ENCODE results near the gene GALNT2. TPM values are rescaled to one million over a fixed set of nuclear protein-coding genes. Genes with fewer than 3 reads are reported as not detected.
A peak's percentile ranks its signal among the peaks of the same experiment; 100 is the strongest.

GALNT2 gene
- total RNA-seq, 1 experiment from 2014 or later: 99.1 TPM

GRCh38 chr1:230126529-230127104 is 59.6 kb downstream of the GALNT2 start:
- DNase-seq: peak; percentile 26
- H3K4me3 ChIP-seq (ENCODE audit: insufficient read depth, low read depth, low read length): no peak overlapping the region

DNA sequence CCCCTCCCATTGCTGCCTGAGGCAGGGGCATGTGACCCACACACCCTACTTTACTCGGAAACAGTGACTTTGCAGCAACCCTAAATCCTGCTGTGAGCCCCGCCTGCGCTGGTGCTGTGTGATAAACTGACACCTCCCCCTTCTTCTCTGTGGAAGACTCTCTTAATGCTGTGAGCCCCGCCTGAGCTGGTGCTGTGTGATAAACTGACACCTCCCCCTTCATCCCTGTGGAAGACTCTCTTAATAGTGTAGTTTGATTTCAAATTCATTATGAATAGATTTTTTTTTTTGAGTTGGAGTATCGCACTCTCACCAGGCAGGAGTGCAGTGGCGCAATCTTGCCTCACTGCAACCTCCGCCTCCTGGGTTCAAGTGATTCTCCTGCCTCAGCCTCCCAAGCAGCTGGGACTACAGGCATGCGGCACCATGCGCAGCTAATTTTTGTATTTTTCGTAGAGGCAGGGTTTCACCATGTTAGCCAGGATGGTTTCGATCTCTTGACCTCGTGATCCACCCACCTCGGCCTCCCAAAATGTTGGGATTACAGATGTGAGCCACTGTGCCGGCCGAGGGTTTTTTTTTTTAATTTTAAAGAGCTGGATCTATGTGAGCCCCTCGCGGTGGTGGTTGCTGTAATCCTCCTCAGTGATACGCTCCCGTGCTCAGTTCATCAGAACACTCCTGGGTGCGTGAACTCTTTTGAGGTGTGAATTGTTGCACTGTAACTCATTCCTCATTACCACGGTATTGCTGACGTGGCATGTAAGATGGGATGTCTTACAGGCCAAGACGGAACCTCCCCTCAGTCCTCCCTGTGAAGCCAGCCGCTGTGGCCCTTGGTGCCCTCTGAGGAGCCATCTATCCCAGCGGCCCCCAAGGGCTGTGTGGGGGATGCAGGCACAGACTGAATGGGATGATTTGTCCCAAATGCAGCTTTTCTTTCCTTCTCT is 60.3 kb downstream of the GALNT2 start:
- Histone ChIP-seq H3K4me3 (ENCODE audit: insufficient read depth, low read depth, low read length) (no peak overlapping the region), H3K36me3 (replicated peaks; ENCODE audit: control insufficient read depth, insufficient read depth, low read length) (no peaks in the 10 kb centered on the region), H3K27me3 (ENCODE audit: control insufficient read depth, insufficient read depth, low read length) (no peaks in the 10 kb centered on the region)
- peak; percentile 64 for DNase-seq

More at GRCh38 chr1:230126529-230127104, 59.6 kb downstream of the GALNT2 start:
- Histone ChIP-seq H3K36me3 (replicated peaks; ENCODE audit: control insufficient read depth, insufficient read depth, low read length) (no peaks in the 10 kb centered on the region), H3K27me3 (ENCODE audit: control insufficient read depth, insufficient read depth, low read length) (no peaks in the 10 kb centered on the region)

DNA sequence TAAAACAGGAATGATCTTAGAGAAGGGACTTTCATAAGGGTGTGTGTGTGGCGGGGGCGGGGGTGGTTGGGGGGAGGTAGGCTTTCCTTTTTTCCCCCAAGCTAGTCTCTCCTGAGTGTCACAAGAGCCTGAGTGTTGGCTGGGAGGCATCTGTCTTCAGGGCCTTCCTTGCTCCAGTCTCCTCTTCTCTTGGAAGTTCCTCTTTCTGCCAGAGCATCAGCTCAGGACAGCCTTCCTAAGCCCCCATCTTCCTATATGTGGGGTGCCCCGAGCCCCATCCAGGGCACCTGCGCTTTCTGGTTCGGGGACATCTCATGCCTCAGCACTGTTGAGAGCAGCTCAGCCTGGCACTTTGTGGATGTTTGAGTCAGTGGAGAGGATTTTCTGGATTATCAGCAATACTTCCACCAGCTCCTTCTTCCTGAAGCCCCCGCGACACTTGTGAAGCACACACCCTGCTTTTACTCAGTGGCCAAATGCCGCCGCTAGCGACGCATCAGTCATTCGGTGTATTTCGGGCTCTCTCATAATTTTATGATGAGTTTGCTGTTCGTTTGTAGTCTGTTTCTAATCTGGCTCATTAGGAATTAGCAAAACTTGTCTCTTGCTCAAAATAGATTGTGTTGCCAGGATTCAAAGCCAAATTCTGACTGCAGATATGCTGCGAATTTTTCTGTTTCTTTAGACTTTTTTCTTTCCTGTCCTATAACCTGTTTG is 61.7 kb downstream of the GALNT2 start:
- Histone ChIP-seq H3K4me3 (ENCODE audit: insufficient read depth, low read depth, low read length) (no peak overlapping the region), H3K36me3 (replicated peaks; ENCODE audit: control insufficient read depth, insufficient read depth, low read length) (no peaks in the 10 kb centered on the region), H3K27me3 (ENCODE audit: control insufficient read depth, insufficient read depth, low read length) (no peaks in the 10 kb centered on the region)
- DNase-seq: no peak

- no peak overlapping the region for H3K4me3 ChIP-seq (ENCODE audit: insufficient read depth, low read depth, low read length)
- H3K27me3 ChIP-seq (ENCODE audit: control insufficient read depth, insufficient read depth, low read length): no peaks in the 10 kb centered on the region
- DNase-seq: no peak
- no peaks in the 10 kb centered on the region for H3K36me3 ChIP-seq (replicated peaks; ENCODE audit: control insufficient read depth, insufficient read depth, low read length)
Measured at GRCh38 chr1:230129341-230129740, 62.3 kb downstream of the GALNT2 start.

DNA sequence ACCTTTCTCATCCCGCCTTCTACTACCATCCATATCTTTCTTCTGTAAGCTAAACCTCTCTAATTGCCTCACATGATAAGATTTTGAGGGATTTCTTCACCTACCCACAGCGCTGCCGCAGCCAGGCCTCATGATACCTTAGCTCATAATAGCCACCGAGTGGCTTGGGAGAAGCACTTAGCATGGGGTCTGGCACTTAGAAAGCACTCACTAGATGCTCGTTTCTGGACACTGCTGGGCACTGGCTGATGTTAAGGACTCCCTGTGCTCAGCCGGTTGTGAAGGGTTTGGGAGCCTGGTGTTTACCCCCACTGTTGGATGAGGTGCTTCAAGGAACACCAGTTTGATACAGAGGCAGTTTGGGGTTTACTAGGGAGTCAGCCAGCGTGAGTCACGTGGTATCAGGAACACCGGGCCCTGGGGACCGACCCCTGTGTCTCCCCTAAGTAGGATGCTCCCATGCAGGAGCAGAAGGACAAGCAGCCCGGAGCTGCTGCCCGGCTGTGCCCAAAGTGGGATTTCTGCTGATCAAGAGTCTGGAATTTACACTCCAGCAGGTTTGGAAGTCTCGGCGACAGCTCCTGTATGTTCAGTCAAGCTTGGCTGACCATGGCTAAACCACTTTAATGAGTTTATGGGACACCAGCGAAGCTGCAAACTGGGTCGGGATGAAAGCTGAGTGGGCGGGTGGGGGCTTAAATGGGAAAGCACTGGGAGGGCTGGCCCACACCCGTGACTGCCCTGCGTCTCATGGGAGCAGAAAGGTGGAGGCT is 63.3 kb downstream of the GALNT2 start:
- H3K4me3 ChIP-seq (ENCODE audit: insufficient read depth, low read depth, low read length): no peak overlapping the region
- H3K27me3 ChIP-seq (ENCODE audit: control insufficient read depth, insufficient read depth, low read length): no peaks in the 10 kb centered on the region
- no peak for DNase-seq
- no peaks in the 10 kb centered on the region for H3K36me3 ChIP-seq (replicated peaks; ENCODE audit: control insufficient read depth, insufficient read depth, low read length)

- no peak overlapping the region for H3K4me3 ChIP-seq (ENCODE audit: insufficient read depth, low read depth, low read length)
- DNase-seq: no peak
- no peaks in the 10 kb centered on the region for H3K27me3 ChIP-seq (ENCODE audit: control insufficient read depth, insufficient read depth, low read length)
- no peaks in the 10 kb centered on the region for H3K36me3 ChIP-seq (replicated peaks; ENCODE audit: control insufficient read depth, insufficient read depth, low read length)
Measured at GRCh38 chr1:230131457-230131856, 64.4 kb downstream of the GALNT2 start.

DNA sequence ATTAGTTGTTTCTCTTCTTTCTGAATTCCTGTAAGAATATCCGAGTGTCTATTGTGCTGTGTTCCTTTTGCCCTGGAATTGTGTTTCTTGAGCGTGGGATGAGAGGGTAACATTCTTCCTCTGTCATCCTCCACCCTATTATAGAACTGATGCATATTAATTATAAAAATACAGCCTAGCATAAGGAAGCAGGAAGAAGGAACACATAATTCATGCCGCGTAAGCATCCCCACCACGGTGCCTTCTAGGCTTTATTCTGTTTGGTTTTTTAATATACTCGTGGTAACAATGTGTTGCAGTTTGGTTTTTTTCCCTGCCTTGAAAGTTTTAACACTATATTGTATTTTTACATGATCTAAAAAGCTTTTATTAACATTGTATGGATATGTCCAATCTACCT is 65.7 kb downstream of the GALNT2 start:
- no peaks in the 10 kb centered on the region for H3K27me3 ChIP-seq (ENCODE audit: control insufficient read depth, insufficient read depth, low read length)
- H3K36me3 ChIP-seq (replicated peaks; ENCODE audit: control insufficient read depth, insufficient read depth, low read length): no peaks in the 10 kb centered on the region
- no peak overlapping the region for H3K4me3 ChIP-seq (ENCODE audit: insufficient read depth, low read depth, low read length)
- no peak for DNase-seq

GRCh38 chr1:230135726-230136125 is 68.7 kb downstream of the GALNT2 start:
- Histone ChIP-seq H3K27me3 (ENCODE audit: control insufficient read depth, insufficient read depth, low read length) (no peaks in the 10 kb centered on the region), H3K4me3 (ENCODE audit: insufficient read depth, low read depth, low read length) (no peak overlapping the region), H3K36me3 (replicated peaks; ENCODE audit: control insufficient read depth, insufficient read depth, low read length) (no peaks in the 10 kb centered on the region)
- DNase-seq: no peak

DNA sequence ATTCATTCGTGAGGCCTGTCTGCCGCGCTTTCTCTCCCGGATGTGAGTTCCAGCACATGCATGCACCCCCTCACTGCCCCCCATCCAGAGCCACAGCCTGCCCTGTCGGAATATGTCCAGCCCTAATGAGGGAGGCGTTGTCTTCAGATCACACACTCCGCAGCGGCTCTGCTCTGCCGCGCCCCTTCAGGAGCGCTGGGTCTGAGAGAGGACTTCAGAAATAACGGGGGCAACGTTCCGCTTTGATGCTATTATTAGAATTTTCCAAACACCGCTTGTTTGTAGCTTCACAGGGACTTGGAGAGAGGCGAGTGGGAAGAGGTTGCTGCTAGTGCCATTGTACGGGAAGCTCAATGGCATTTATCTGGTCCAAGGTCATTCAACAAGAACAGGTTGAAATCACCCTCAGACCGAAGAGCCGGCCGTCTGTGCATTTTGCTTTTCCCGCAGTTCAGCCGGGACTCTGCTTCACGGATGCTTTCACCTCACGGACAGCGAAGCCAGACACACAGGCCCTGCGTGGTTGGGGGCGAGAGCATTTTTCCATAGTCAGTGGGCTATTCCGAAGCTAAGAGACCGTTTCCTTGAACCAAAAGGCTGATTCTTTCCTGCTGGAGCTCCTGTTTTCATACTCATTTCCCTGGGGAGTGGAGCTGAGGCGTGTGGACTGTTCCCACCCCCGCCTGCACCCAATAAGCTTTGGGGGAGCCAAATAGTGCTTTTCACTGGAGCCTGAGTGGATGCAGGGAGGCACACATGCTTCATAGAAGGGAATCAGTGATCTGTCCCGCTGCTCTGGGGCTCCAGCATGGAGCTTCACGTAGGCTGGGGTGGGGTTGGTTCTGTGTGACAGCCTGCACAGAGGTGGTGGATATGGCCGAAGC is 69.7 kb downstream of the GALNT2 start:
- no peak for DNase-seq
- Histone ChIP-seq H3K4me3 (ENCODE audit: insufficient read depth, low read depth, low read length) (no peak overlapping the region), H3K36me3 (replicated peaks; ENCODE audit: control insufficient read depth, insufficient read depth, low read length) (no peaks in the 10 kb centered on the region), H3K27me3 (ENCODE audit: control insufficient read depth, insufficient read depth, low read length) (no peaks in the 10 kb centered on the region)

- Histone ChIP-seq H3K4me3 (ENCODE audit: insufficient read depth, low read depth, low read length) (no peak overlapping the region), H3K36me3 (replicated peaks; ENCODE audit: control insufficient read depth, insufficient read depth, low read length) (no peaks in the 10 kb centered on the region), H3K27me3 (ENCODE audit: control insufficient read depth, insufficient read depth, low read length) (no peaks in the 10 kb centered on the region)
- no peak for DNase-seq
Measured at GRCh38 chr1:230137337-230137815, 70.3 kb downstream of the GALNT2 start.

DNA sequence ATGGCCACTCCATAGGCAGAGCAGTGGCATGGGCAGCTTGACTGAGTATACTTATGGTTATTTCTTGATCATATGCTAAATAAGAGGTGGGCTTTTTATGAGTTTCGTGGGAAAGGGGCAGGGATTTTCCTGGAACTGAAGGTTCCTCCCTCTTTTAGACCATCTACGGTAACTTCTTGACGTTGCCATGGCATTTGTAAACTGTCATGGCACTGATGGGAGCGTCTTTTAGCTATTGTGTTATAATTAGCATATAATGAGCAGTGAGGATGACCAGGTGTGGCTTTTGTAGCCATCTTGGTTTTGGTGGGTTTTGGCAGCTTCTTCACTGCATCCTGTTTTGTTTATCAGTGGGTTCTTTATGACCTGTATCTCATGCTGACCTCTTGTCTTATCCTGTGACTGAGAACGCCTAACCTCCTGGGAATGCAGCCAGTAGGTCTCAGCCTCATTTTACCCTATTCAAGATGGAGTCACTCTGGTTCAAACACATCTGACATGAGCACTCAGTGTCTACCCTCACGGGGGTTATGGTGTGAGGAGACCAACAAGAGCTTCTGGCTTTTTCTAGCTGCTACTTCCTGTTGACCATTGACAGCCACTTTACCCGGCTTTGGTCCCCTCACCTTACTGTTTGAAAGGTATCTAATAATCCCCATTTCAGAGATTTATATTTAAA is 71.7 kb downstream of the GALNT2 start:
- no peak overlapping the region for H3K4me3 ChIP-seq (ENCODE audit: insufficient read depth, low read depth, low read length)
- no peaks in the 10 kb centered on the region for H3K27me3 ChIP-seq (ENCODE audit: control insufficient read depth, insufficient read depth, low read length)
- no peaks in the 10 kb centered on the region for H3K36me3 ChIP-seq (replicated peaks; ENCODE audit: control insufficient read depth, insufficient read depth, low read length)
- no peak for DNase-seq

GRCh38 chr1:230139315-230139714 is 72.3 kb downstream of the GALNT2 start:
- no peaks in the 10 kb centered on the region for H3K36me3 ChIP-seq (replicated peaks; ENCODE audit: control insufficient read depth, insufficient read depth, low read length)
- no peak for DNase-seq

DNA sequence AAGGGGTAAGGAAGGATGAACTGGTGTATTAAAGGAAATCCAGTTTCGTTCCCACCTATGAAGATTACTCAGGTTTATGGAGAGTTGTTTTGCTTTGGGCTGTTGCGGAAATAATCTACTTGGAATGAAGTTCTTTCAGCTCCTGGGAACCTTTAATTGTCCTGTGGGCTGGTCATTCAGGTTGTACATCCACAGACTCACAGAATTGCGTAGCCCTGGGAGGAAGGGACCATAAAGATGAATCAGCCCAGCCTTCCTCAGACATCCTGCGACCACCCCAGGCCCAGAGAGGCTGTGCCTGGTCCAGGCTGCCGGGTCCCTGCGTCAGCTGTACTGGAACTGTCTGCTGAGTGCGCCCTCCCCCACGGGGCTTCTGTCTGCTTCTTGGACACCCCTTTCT is 72.7 kb downstream of the GALNT2 start:
- H3K27me3 ChIP-seq (ENCODE audit: control insufficient read depth, insufficient read depth, low read length): no peaks in the 10 kb centered on the region
- H3K36me3 ChIP-seq (replicated peaks; ENCODE audit: control insufficient read depth, insufficient read depth, low read length): no peaks in the 10 kb centered on the region
- no peak overlapping the region for H3K4me3 ChIP-seq (ENCODE audit: insufficient read depth, low read depth, low read length)
- no peak for DNase-seq

More at GRCh38 chr1:230139315-230139714, 72.3 kb downstream of the GALNT2 start:
- Histone ChIP-seq H3K27me3 (ENCODE audit: control insufficient read depth, insufficient read depth, low read length) (no peaks in the 10 kb centered on the region), H3K4me3 (ENCODE audit: insufficient read depth, low read depth, low read length) (no peak overlapping the region)
